ENCODE data around the gene CDC34. TPM values are rescaled to one million over a fixed set of nuclear protein-coding genes. Genes with fewer than 3 reads are reported as not detected.

The CDC34 gene
- total RNA-seq, 1 experiment from 2014 or later = 87.4 TPM

- no peak for TF ChIP-seq CTCF (IDR thresholded peaks at IDR 0.05 in 2 of 3, conservative IDR thresholded peaks at IDR 0.05 in 1 of 3; ENCODE audit: borderline replicate concordance in 1 of 3, insufficient read depth in 1 of 3, low read depth in 2 of 3, low read length in 2 of 3)
- TF ChIP-seq CEBPB (IDR thresholded peaks at IDR 0.05; ENCODE audit: low read depth) = no peak
- TF ChIP-seq JUND (IDR thresholded peaks at IDR 0.05) = no peak
These were observed 23.1 kb upstream of the CDC34 start (continued) for GRCh38 chr19:508204-509150.

GRCh38 chr19:510606-511100 is 20.9 kb upstream of the CDC34 start:
- ATAC-seq (peak; percentile 56), DNase-seq (ENCODE audit: low read depth, low spot score) (peak; percentile 80)
- intact Hi-C loops (cut with micrococcal nuclease) = no loop called here
- Histone ChIP-seq H3K4me1 (ENCODE audit: control insufficient read depth in 1 of 2, insufficient read depth in 2 of 2, low read length in 2 of 2) (peaks cover 24 to 48% of the 10 kb centered on the region in 2 experiments), H2AFZ (ENCODE audit: low read depth, low read length, poor library complexity, severe bottlenecking) (no peak overlapping the region), H3K79me2 (ENCODE audit: insufficient read depth, low read length) (peaks cover 11% of the 10 kb centered on the region; the same call in 1 of the 2 replicates), H3K4me2 (ENCODE audit: low read length) (peak overlapping the region; percentile 78), H3K9me3 (ENCODE audit: control insufficient read depth in 1 of 2, insufficient read depth in 1 of 2, low read depth in 1 of 2, low read length in 2 of 2) (no peaks in the 10 kb centered on the region), H3K9ac (ENCODE audit: low read length) (peak overlapping the region; percentile 42), H3K4me3 (replicated peaks in 1 of 2; ENCODE audit: low read depth in 1 of 2, low read length in 2 of 2) (peak overlapping the region; percentile 34 to 49), H3K9me2 (ENCODE audit: insufficient read depth) (no peaks in the 10 kb centered on the region), H3K27me3 (ENCODE audit: insufficient read depth, low read length) (no peaks in the 10 kb centered on the region), H3K27ac (ENCODE audit: low read depth, low read length) (peak overlapping the region; percentile 79), H3K36me3 (ENCODE audit: control insufficient read depth in 1 of 2, insufficient read depth in 2 of 2, low read length in 2 of 2) (peaks cover 0 to 10% of the 10 kb centered on the region in 2 experiments; a peak in 1 of 4 replicates), H4K20me1 (ENCODE audit: insufficient read depth) (no peaks in the 10 kb centered on the region)
- ChIA-PET RAD21 (ENCODE audit: low non-redundant PET in 1 of 2, low total read pairs in 2 of 2, uncharacterized antibody in 2 of 2, unreplicated experiment in 2 of 2) (interaction anchor here in 1 of 2 experiments (0.7 to 1.5 kb wide), 3 partner anchors 21 to 224 kb away, joined by 3 to 5 read pairs (median 3); partner anchors contain the start of gene CDC34), CTCF (interaction anchor here (0.6 to 2.6 kb wide), 23 partner anchors 11 to 394 kb away, joined by 3 to 28 read pairs (median 4); partner anchors contain the start of genes BSG, CDC34, MADCAM1 and POLRMT), POLR2A (interaction anchor here (0.8 to 1.6 kb wide), 5 partner anchors 11 to 46 kb away, joined by 3 to 10 read pairs (median 3); no protein-coding TSS in a partner anchor)
- no TSS peak for BruUV-seq (replicated peaks)
- TF ChIP-seq SIN3A (IDR thresholded peaks at IDR 0.05; ENCODE audit: low read depth) = no peak
- no peak for TF ChIP-seq ZFX (IDR thresholded peaks at IDR 0.05)
- peak; percentile 65; the same call in 1 of the 2 replicates for TF ChIP-seq EGR1 (IDR thresholded peaks at IDR 0.05; ENCODE audit: low read depth)
- no peak for TF ChIP-seq YY1 (IDR thresholded peaks at IDR 0.05; ENCODE audit: extremely low read depth, insufficient replicate concordance, low read depth, low read length)
- no peak for TF ChIP-seq ZBTB33 (IDR thresholded peaks at IDR 0.05; ENCODE audit: extremely low read depth, insufficient replicate concordance, low read length)
- no peak for TF ChIP-seq EZH2phosphoT487 (IDR thresholded peaks at IDR 0.05; ENCODE audit: borderline replicate concordance)
- TF ChIP-seq CTCF (IDR thresholded peaks at IDR 0.05 in 2 of 3, conservative IDR thresholded peaks at IDR 0.05 in 1 of 3; ENCODE audit: borderline replicate concordance in 1 of 3, insufficient read depth in 1 of 3, low read depth in 2 of 3, low read length in 2 of 3) = peak; percentile 98 to 99 (median 99)
- TF ChIP-seq TCF7L2 (IDR thresholded peaks at IDR 0.05; ENCODE audit: borderline replicate concordance, extremely low read depth, insufficient read depth, insufficient read length) = no peak
- TF ChIP-seq FOSL1 (IDR thresholded peaks at IDR 0.05; ENCODE audit: low read depth) = no peak
- TF ChIP-seq SP1 (IDR thresholded peaks at IDR 0.05; ENCODE audit: low read depth) = no peak
- TF ChIP-seq CBX3 (IDR thresholded peaks at IDR 0.05; ENCODE audit: low read depth) = peak; percentile 85; the same call in 1 of the 2 replicates
